ENCODE data around the gene CHCHD6.

The CHCHD6 gene

GRCh38 chr3:126749931-126750755 is 46.1 kb downstream of the CHCHD6 start:
- no peaks in the 10 kb centered on the region for H3F3A ChIP-seq (ENCODE audit: insufficient read depth)
- no peak overlapping the region for H2AFZ ChIP-seq (ENCODE audit: low read depth, low read length, severe bottlenecking)
- no peaks in the 10 kb centered on the region for H3K9me3 ChIP-seq (ENCODE audit: insufficient read depth, low read length)
- H3K9me2 ChIP-seq (replicated peaks; ENCODE audit: insufficient read depth, low read length): no peaks in the 10 kb centered on the region
- H3K27me3 ChIP-seq (ENCODE audit: low read length): no peaks in the 10 kb centered on the region
- H3K79me2 ChIP-seq (ENCODE audit: insufficient read depth, low read length): no peaks in the 10 kb centered on the region
- TF ChIP-seq CTCF (IDR thresholded peaks at IDR 0.05; ENCODE audit: insufficient read depth, low read length, poor library complexity, severe bottlenecking) (no peak), EZH2phosphoT487 (conservative IDR thresholded peaks at IDR 0.05; ENCODE audit: low read length) (no peak)
- H3K4me2 ChIP-seq (ENCODE audit: low read depth, low read length, poor library complexity, severe bottlenecking): no peak overlapping the region
- H3K27ac ChIP-seq (ENCODE audit: low read depth, low read length): no peak overlapping the region
- no peaks in the 10 kb centered on the region for H3K36me3 ChIP-seq (ENCODE audit: low read length)
- H4K20me1 ChIP-seq (ENCODE audit: low read depth, low read length): no peaks in the 10 kb centered on the region
- no peak overlapping the region for H3K9ac ChIP-seq (ENCODE audit: low read length)
- H3K4me3 ChIP-seq (ENCODE audit: insufficient read depth, low read length, poor library complexity, severe bottlenecking): no peak overlapping the region

- no peaks in the 10 kb centered on the region for H3K27me3 ChIP-seq (ENCODE audit: low read length)
- no peaks in the 10 kb centered on the region for H4K20me1 ChIP-seq (ENCODE audit: low read depth, low read length)
- no peak for TF ChIP-seq EZH2phosphoT487 (conservative IDR thresholded peaks at IDR 0.05; ENCODE audit: low read length)
- TF ChIP-seq CTCF (IDR thresholded peaks at IDR 0.05; ENCODE audit: insufficient read depth, low read length, poor library complexity, severe bottlenecking): no peak
- no peaks in the 10 kb centered on the region for H3K9me2 ChIP-seq (replicated peaks; ENCODE audit: insufficient read depth, low read length)
- H2AFZ ChIP-seq (ENCODE audit: low read depth, low read length, severe bottlenecking): no peak overlapping the region
- no peaks in the 10 kb centered on the region for H3K36me3 ChIP-seq (ENCODE audit: low read length)
- no peaks in the 10 kb centered on the region for H3F3A ChIP-seq (ENCODE audit: insufficient read depth)
- no peak overlapping the region for H3K4me2 ChIP-seq (ENCODE audit: low read depth, low read length, poor library complexity, severe bottlenecking)
- no peaks in the 10 kb centered on the region for H3K79me2 ChIP-seq (ENCODE audit: insufficient read depth, low read length)
- no peaks in the 10 kb centered on the region for H3K9me3 ChIP-seq (ENCODE audit: insufficient read depth, low read length)
- no peak overlapping the region for H3K4me3 ChIP-seq (ENCODE audit: insufficient read depth, low read length, poor library complexity, severe bottlenecking)
- H3K27ac ChIP-seq (ENCODE audit: low read depth, low read length): no peak overlapping the region
- H3K9ac ChIP-seq (ENCODE audit: low read length): no peak overlapping the region
Observed at GRCh38 chr3:126750756-126751121, 46.7 kb downstream of the CHCHD6 start.

GRCh38 chr3:126751611-126752302 is 47.7 kb downstream of the CHCHD6 start:
- Histone ChIP-seq H3K9ac (ENCODE audit: low read length) (no peak overlapping the region), H3K9me3 (ENCODE audit: insufficient read depth, low read length) (no peaks in the 10 kb centered on the region), H3K27me3 (ENCODE audit: low read length) (no peaks in the 10 kb centered on the region), H3K27ac (ENCODE audit: low read depth, low read length) (no peak overlapping the region), H3K36me3 (ENCODE audit: low read length) (no peaks in the 10 kb centered on the region), H3K4me2 (ENCODE audit: low read depth, low read length, poor library complexity, severe bottlenecking) (no peak overlapping the region), H3K4me3 (ENCODE audit: insufficient read depth, low read length, poor library complexity, severe bottlenecking) (no peak overlapping the region), H3F3A (ENCODE audit: insufficient read depth) (no peaks in the 10 kb centered on the region), H4K20me1 (ENCODE audit: low read depth, low read length) (no peaks in the 10 kb centered on the region), H3K79me2 (ENCODE audit: insufficient read depth, low read length) (no peaks in the 10 kb centered on the region), H3K9me2 (replicated peaks; ENCODE audit: insufficient read depth, low read length) (no peaks in the 10 kb centered on the region), H2AFZ (ENCODE audit: low read depth, low read length, severe bottlenecking) (no peak overlapping the region)
- TF ChIP-seq CTCF (IDR thresholded peaks at IDR 0.05; ENCODE audit: insufficient read depth, low read length, poor library complexity, severe bottlenecking): no peak
- TF ChIP-seq EZH2phosphoT487 (conservative IDR thresholded peaks at IDR 0.05; ENCODE audit: low read length): no peak
